PC-3 (cell line): ENCODE data around the gene CNGA1.

Source experiments
- CTCF ChIP-seq: fragments of 300-600 bp; sonication (generic); conservative IDR thresholded peaks from 2 replicates; pipeline ENCODE4 v1.5.1; 2017; ENCODE audit warnings: antibody characterized with exemption, low read depth, mild to moderate bottlenecking, low read length
- EZH2phosphoT487 ChIP-seq: fragments of 300-600 bp; sonication (generic); IDR thresholded peaks from 2 replicates; pipeline ENCODE4 v1.6.1; 2018; ENCODE audit warnings: mild to moderate bottlenecking, antibody characterized with exemption, low read length, borderline replicate concordance

GRCh38 chr4:47891928-47892327, 124.6 kb downstream of the CNGA1 start:
- TF ChIP-seq CTCF (no peak), EZH2phosphoT487 (no peak)
